Esophagus squamous epithelium (tissue), 4 donors: ENCODE results near the gene INTS1.

Experiments used
- CTCF ChIP-seq, 6 experiments: fragments of 450-650 bp in 4 of 6; fragments of 200-600 bp in 2 of 6; sonication (generic) in 2 of 6; IDR thresholded peaks; one replicate each; pipeline ENCODE4 v1.5.1; 2016 to 2019; ENCODE audit warnings: antibody characterized with exemption in 6 of 6, mild to moderate bottlenecking in 4 of 6, moderate library complexity in 4 of 6
- POLR2A ChIP-seq, 4 donors: fragments of 450-650 bp; IDR thresholded peaks; one replicate each; pipeline ENCODE4 v1.6.1; 2017; ENCODE audit warnings: antibody characterized with exemption in 4 of 4, mild to moderate bottlenecking in 4 of 4, moderate library complexity in 3 of 4

- TF ChIP-seq CTCF (IDR thresholded peaks at IDR 0.05), result no peak
- TF ChIP-seq POLR2A (IDR thresholded peaks at IDR 0.05), result no peak
Observed at GRCh38 chr7:1441615-1442354, 62.4 kb downstream of the INTS1 start.
